ENCODE measurements around the gene KLRK1.
"Not testable (repeated sequence)": the region's sequence is repeated elsewhere in the genome, so short reads cannot be mapped to it uniquely, and the experiment has no call there.

KLRK1 gene

GRCh38 chr12:10389904-10390303 lies at the start of gene KLRK1:
TSS of gene KLRK1 (minus strand) at chr12:10390041. CDS start at chr12:10388810, 1,231 bp downstream.
- DNase-seq (ENCODE audit: extremely low read depth, low read depth): no peak
- TF ChIP-seq CTCF (IDR thresholded peaks at IDR 0.05; ENCODE audit: low read depth, low read length): no peak

GRCh38 chr12:10437601-10438000 lies 47.8 kb upstream of the KLRK1 start:
- not testable (repeated sequence) for DNase-seq (ENCODE audit: extremely low read depth, low read depth)

GRCh38 chr12:10435816-10436215 lies 46.0 kb upstream of the KLRK1 start, which contains the start of gene KLRC2:
TSS of gene KLRC2 (minus strand) at chr12:10436010. CDS start at chr12:10435986, 24 bp downstream.
- DNase-seq (ENCODE audit: extremely low read depth, low read depth): not testable (repeated sequence)

GRCh38 chr12:10430623-10431022 lies 40.8 kb upstream of the KLRK1 start:
- DNase-seq (ENCODE audit: extremely low read depth, low read depth): not testable (repeated sequence)

GRCh38 chr12:10425938-10426337 lies 36.1 kb upstream of the KLRK1 start:
- DNase-seq (ENCODE audit: extremely low read depth, low read depth): not testable (repeated sequence)

GRCh38 chr12:10424260-10424899 lies 34.5 kb upstream of the KLRK1 start:
- not testable (repeated sequence) for DNase-seq (ENCODE audit: extremely low read depth, low read depth)

GRCh38 chr12:10422159-10422558 lies 32.3 kb upstream of the KLRK1 start:
- DNase-seq (ENCODE audit: extremely low read depth, low read depth): not testable (repeated sequence)

GRCh38 chr12:10420334-10420733 lies 30.5 kb upstream of the KLRK1 start, which contains the start of gene KLRC3:
TSS of gene KLRC3 (minus strand) at chr12:10420595. CDS start at chr12:10420550, 45 bp downstream.
- not testable (repeated sequence) for DNase-seq (ENCODE audit: extremely low read depth, low read depth)

GRCh38 chr12:10409392-10409791 lies 19.6 kb upstream of the KLRK1 start, which contains the start of gene KLRC4:
TSS of gene KLRC4 (minus strand) at chr12:10409757. CDS start at chr12:10409575, 182 bp downstream.
- DNase-seq (ENCODE audit: extremely low read depth, low read depth): no peak
- TF ChIP-seq CTCF (IDR thresholded peaks at IDR 0.05; ENCODE audit: low read depth, low read length): no peak

- DNase-seq (ENCODE audit: extremely low read depth, low read depth): no peak
- TF ChIP-seq CTCF (IDR thresholded peaks at IDR 0.05; ENCODE audit: low read depth, low read length): no peak
Observed at GRCh38 chr12:10408842-10409241, 19.0 kb upstream of the KLRK1 start.

GRCh38 chr12:10406725-10407124 lies 16.9 kb upstream of the KLRK1 start:
- DNase-seq (ENCODE audit: extremely low read depth, low read depth): no peak
- TF ChIP-seq CTCF (IDR thresholded peaks at IDR 0.05; ENCODE audit: low read depth, low read length): no peak
